ENCODE data around the gene RETREG2. TPM values are rescaled to one million over a fixed set of nuclear protein-coding genes. Genes with fewer than 3 reads are reported as not detected.

Gene RETREG2
- total and polyA plus RNA-seq, 2 of the 8 experiments (the other 6 are each of a cell fraction or from before 2014, with no cell fraction given) = 51.3 to 67.4 TPM

DNA sequence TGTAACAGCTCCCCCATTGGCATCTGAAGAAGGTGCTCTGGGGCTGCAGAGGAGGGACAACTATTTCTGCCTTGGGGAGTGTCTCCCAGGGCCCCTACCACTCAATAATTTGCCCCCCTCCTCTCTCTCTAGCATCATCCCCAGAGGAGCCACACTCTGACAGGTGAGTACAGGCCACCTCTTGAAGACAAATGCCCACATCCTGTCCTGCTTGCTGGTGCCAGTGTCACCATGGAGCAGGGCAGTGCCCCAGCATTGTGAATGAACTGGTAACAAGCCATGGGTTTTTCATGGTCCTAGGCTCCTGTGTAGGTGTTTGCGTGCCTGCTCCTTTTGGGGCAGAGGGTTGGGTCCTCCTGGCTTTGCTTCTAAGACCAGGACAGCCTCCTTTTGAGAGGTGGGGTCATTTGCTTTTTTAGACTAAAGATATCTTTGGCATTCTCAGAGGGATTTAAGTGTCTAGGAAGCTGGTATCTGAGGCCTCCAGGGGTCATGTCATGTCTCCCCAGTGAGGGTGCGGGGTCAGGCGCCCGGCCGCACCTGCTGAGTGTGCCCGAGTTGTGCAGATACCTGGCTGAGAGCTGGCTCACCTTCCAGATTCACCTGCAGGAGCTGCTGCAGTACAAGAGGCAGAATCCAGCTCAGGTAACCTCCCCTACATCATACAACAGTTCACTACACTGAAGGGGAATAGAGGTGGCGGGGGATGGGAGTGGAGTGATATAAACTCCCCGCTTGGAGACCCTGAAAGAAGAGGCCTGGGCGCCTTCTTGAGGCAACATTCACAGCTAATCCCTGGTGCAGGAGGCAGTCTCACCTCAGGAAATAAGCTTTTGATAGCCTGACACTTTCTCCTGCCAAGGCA, 1.8 kb downstream of the RETREG2 start:
- peak overlapping the region in 1 of 2 experiments; percentile 82; a peak in 1 of 4 replicates for H3K4me2 ChIP-seq (ENCODE audit: insufficient read depth in 1 of 2, low read depth in 2 of 2, low read length in 2 of 2)
- H3K4me3 ChIP-seq (ENCODE audit: extremely low read depth in 1 of 4, insufficient read depth in 2 of 4, low read depth in 3 of 4, low read length in 4 of 4) = no peak overlapping the region
- no peak for FAIRE-seq
- H3K27ac ChIP-seq (ENCODE audit: low read depth, low read length) = no peak overlapping the region
- no peak overlapping the region for H3K23ac ChIP-seq (ENCODE audit: insufficient read length)
- H2BK12ac ChIP-seq (ENCODE audit: low read depth, low read length) = no peak overlapping the region
- H2BK5ac ChIP-seq (ENCODE audit: low read depth, low read length) = no peak overlapping the region
- no peaks in the 10 kb centered on the region for H3K9me3 ChIP-seq (ENCODE audit: insufficient read depth in 2 of 2, low read depth in 1 of 2, low read length in 1 of 2)
- no peak overlapping the region for H3K4ac ChIP-seq (replicated peaks; ENCODE audit: insufficient read length, low read depth, low read length)
- POLR2A ChIA-PET (ENCODE audit: partially characterized antibody) = interaction anchor here (0.6 to 2.8 kb wide), 4 partner anchors 13 to 112 kb away, joined by 3 to 11 read pairs (median 3); partner anchors contain the start of genes ABCB6 and TUBA4B
- H3K14ac ChIP-seq (ENCODE audit: insufficient read length) = no peak overlapping the region
- peaks cover 6 to 38% (median 22%) of the 10 kb centered on the region in 4 experiments; a peak in 6 of 8 replicates for H3K36me3 ChIP-seq (ENCODE audit: control insufficient read depth in 2 of 4, insufficient read depth in 4 of 4, low read length in 3 of 4)
- H3K23me2 ChIP-seq (ENCODE audit: low read depth, low read length) = peaks cover 11% of the 10 kb centered on the region; the same call in 1 of the 2 replicates
- no peak for DNase-seq (ENCODE audit: low read depth in 1 of 2, low spot score in 2 of 2)
- H3K56ac ChIP-seq (replicated peaks; ENCODE audit: insufficient read length, low read depth, low read length) = no peak overlapping the region
- no peak overlapping the region for H4K91ac ChIP-seq (replicated peaks; ENCODE audit: insufficient read length, low read length)
- H2AFZ ChIP-seq (ENCODE audit: low read length) = no peak overlapping the region
- no peak overlapping the region for H2BK120ac ChIP-seq (replicated peaks; ENCODE audit: low read depth, low read length)
- no peaks in the 10 kb centered on the region for H3K27me3 ChIP-seq (replicated peaks in 1 of 4; ENCODE audit: control insufficient read depth in 3 of 4, extremely low read depth in 1 of 4, insufficient read depth in 3 of 4, low read length in 3 of 4)
- CTCF ChIA-PET (ENCODE audit: partially characterized antibody) = interaction anchor here (0.7 to 1.9 kb wide), 9 partner anchors 9 to 115 kb away, joined by 3 to 10 read pairs (median 3); partner anchors contain the start of gene SLC23A3
- peaks cover 0 to 13% (median 6%) of the 10 kb centered on the region in 4 experiments; a peak in 6 of 7 replicates for H3K4me1 ChIP-seq (replicated peaks in 1 of 4; ENCODE audit: control insufficient read depth in 3 of 4, insufficient read depth in 4 of 4, low read length in 3 of 4)
- H4K8ac ChIP-seq (ENCODE audit: extremely low read depth, insufficient read depth, low read length) = no peak overlapping the region
- H2BK15ac ChIP-seq (ENCODE audit: low read length) = no peak overlapping the region
- peaks cover 0 to 4% of the 10 kb centered on the region in 2 experiments for H4K20me1 ChIP-seq (replicated peaks in 1 of 2; ENCODE audit: control insufficient read depth in 1 of 2, insufficient read depth in 2 of 2, low read length in 2 of 2)
- no peak overlapping the region for H3K9ac ChIP-seq (replicated peaks in 1 of 4; ENCODE audit: extremely low read depth in 1 of 4, low read depth in 3 of 4, low read length in 3 of 4)
- H2AK5ac ChIP-seq (ENCODE audit: low read depth, low read length) = no peak overlapping the region
- no peak overlapping the region for H2BK20ac ChIP-seq (ENCODE audit: low read length)
- H3K79me2 ChIP-seq (ENCODE audit: control insufficient read depth in 1 of 2, insufficient read depth in 2 of 2, low read length in 2 of 2) = peaks cover 0 to 8% of the 10 kb centered on the region in 2 experiments; a peak in 1 of 4 replicates
- H4K5ac ChIP-seq (ENCODE audit: insufficient read length, low read depth, low read length) = no peak overlapping the region
- peaks cover 6% of the 10 kb centered on the region for H3K79me1 ChIP-seq (ENCODE audit: low read depth, low read length)
- 93% methylated on average over 9 of the region's 9 CpGs; no CpG with 5 or more reads in 1 of the 2 experiments for WGBS, 2 experiments (ENCODE audit: extremely low coverage in 1 of 2, insufficient coverage in 1 of 2, insufficient read length in 1 of 2, insufficient replicate concordance in 2 of 2, low coverage in 1 of 2, low lambda C conversion rate in 2 of 2, missing lambda C conversion rate in 1 of 2)
- no peak overlapping the region for H3K18ac ChIP-seq (ENCODE audit: extremely low read depth, low read length)
- TF ChIP-seq POLR2A (IDR thresholded peaks at IDR 0.05; ENCODE audit: control extremely low read depth in 1 of 2, low read depth in 2 of 2, low read length in 2 of 2) = no peak
- TF ChIP-seq CHD2 (IDR thresholded peaks at IDR 0.05; ENCODE audit: low read length) = no peak

Measured in H1 (cell line).